IPS DF 6.9 (cell line): ENCODE results near the gene VWA8.
"Not testable (repeated sequence)": the region's sequence is repeated elsewhere in the genome, so short reads cannot be mapped to it uniquely, and the experiment has no call there.

Experiments
- DNase-seq: peaks from one replicate; pipeline ENCODE4 v3.0.0-alpha.2; 2013; ENCODE audit warnings: low read depth, low spot score
- H3K27ac ChIP-seq: one replicate; pipeline ENCODE4 v1.5.1; 2013; ENCODE audit warnings: low read length, control low read depth
- H3K27me3 ChIP-seq: 2 replicates; pipeline ENCODE4 v1.6.1; 2013; ENCODE audit warnings: mild to moderate bottlenecking, low read length; ENCODE audit not compliant: control insufficient read depth, insufficient read depth
- H3K36me3 ChIP-seq: 2 replicates; pipeline ENCODE4 v1.6.1; 2013; ENCODE audit warnings: low read length; ENCODE audit not compliant: control insufficient read depth, insufficient read depth
- H3K4me1 ChIP-seq: 2 replicates; pipeline ENCODE4 v1.6.1; 2013; ENCODE audit warnings: low read length; ENCODE audit not compliant: control insufficient read depth, insufficient read depth
- H3K4me3 ChIP-seq: 2 replicates; pipeline ENCODE4 v1.5.1; 2013; ENCODE audit warnings: mild to moderate bottlenecking, low read length
- H3K9me3 ChIP-seq: 2 replicates; pipeline ENCODE4 v1.6.1; 2013; ENCODE audit warnings: low read length, inconsistent platforms; ENCODE audit not compliant: control insufficient read depth, insufficient read depth
- WGBS: extraction: QIAGEN DNeasy Blood & Tissue Kit; methylation state at CpG from one replicate; pipeline ENCODE4 v1.1.7; 2013; ENCODE audit warnings: mixed read lengths, missing lambda C conversion rate; ENCODE audit not compliant: insufficient read length, insufficient coverage; 5-methylcytosine and 5-hydroxymethylcytosine counted together

VWA8 gene

GRCh38 chr13:41550276-41550675 lies 410.6 kb downstream of the VWA8 start:
- no peaks in the 10 kb centered on the region for H3K27me3 ChIP-seq
- H3K9me3 ChIP-seq, result no peaks in the 10 kb centered on the region
- no peak for DNase-seq
- no CpG with 5 or more reads among the region's 8 CpGs for WGBS
- H3K4me3 ChIP-seq, result no peak overlapping the region
- no peaks in the 10 kb centered on the region for H3K4me1 ChIP-seq
- H3K36me3 ChIP-seq, result no peaks in the 10 kb centered on the region
- no peak overlapping the region for H3K27ac ChIP-seq

GRCh38 chr13:41549491-41549890 lies 411.4 kb downstream of the VWA8 start:
- no peak overlapping the region for H3K4me3 ChIP-seq
- no peaks in the 10 kb centered on the region for H3K4me1 ChIP-seq
- no peaks in the 10 kb centered on the region for H3K9me3 ChIP-seq
- no peak for DNase-seq
- H3K27me3 ChIP-seq, result no peaks in the 10 kb centered on the region
- WGBS, result no CpG with 5 or more reads among the region's 10 CpGs
- H3K27ac ChIP-seq, result no peak overlapping the region
- no peaks in the 10 kb centered on the region for H3K36me3 ChIP-seq

- WGBS, result no CpG with 5 or more reads among the region's 6 CpGs
- H3K4me3 ChIP-seq, result no peak overlapping the region
- H3K36me3 ChIP-seq, result no peaks in the 10 kb centered on the region
- 0 out of 2 replicates have a peak, but pooled peaks cover 1% of the 10 kb centered on the region for H3K4me1 ChIP-seq
- no peaks in the 10 kb centered on the region for H3K27me3 ChIP-seq
- no peak overlapping the region for H3K27ac ChIP-seq
- DNase-seq, result no peak
- H3K9me3 ChIP-seq, result no peaks in the 10 kb centered on the region
Measured at GRCh38 chr13:41548910-41549309, 412.0 kb downstream of the VWA8 start.

- DNase-seq, result no peak
- Histone ChIP-seq H3K27ac (no peak overlapping the region), H3K9me3 (no peaks in the 10 kb centered on the region), H3K36me3 (no peaks in the 10 kb centered on the region), H3K4me3 (no peak overlapping the region), H3K27me3 (no peaks in the 10 kb centered on the region), H3K4me1 (0 out of 2 replicates have a peak, but pooled peaks cover 1% of the 10 kb centered on the region)
- WGBS, result no CpG with 5 or more reads among the region's 6 CpGs
Measured at GRCh38 chr13:41548031-41548430, 412.9 kb downstream of the VWA8 start.

- DNase-seq, result no peak
- H3K36me3 ChIP-seq, result no peaks in the 10 kb centered on the region
- no peaks in the 10 kb centered on the region for H3K9me3 ChIP-seq
- H3K27ac ChIP-seq, result no peak overlapping the region
- 0 out of 2 replicates have a peak, but pooled peaks cover 1% of the 10 kb centered on the region for H3K4me1 ChIP-seq
- WGBS, result no CpG with 5 or more reads among the region's 17 CpGs
- no peaks in the 10 kb centered on the region for H3K27me3 ChIP-seq
- no peak overlapping the region for H3K4me3 ChIP-seq
Measured at GRCh38 chr13:41547251-41548000, 413.5 kb downstream of the VWA8 start.

GRCh38 chr13:41546372-41547190 lies 414.3 kb downstream of the VWA8 start:
- H3K36me3 ChIP-seq, result no peaks in the 10 kb centered on the region
- H3K27ac ChIP-seq, result no peak overlapping the region
- no peak overlapping the region for H3K4me3 ChIP-seq
- DNase-seq, result no peak
- 0 out of 2 replicates have a peak, but pooled peaks cover 1% of the 10 kb centered on the region for H3K4me1 ChIP-seq
- no peaks in the 10 kb centered on the region for H3K9me3 ChIP-seq
- H3K27me3 ChIP-seq, result no peaks in the 10 kb centered on the region
- WGBS, result no CpG with 5 or more reads among the region's 14 CpGs

- H3K4me3 ChIP-seq, result no peak overlapping the region
- WGBS, result no CpG with 5 or more reads among the region's 3 CpGs
- no peaks in the 10 kb centered on the region for H3K36me3 ChIP-seq
- no peaks in the 10 kb centered on the region for H3K9me3 ChIP-seq
- DNase-seq, result no peak
- H3K27ac ChIP-seq, result no peak overlapping the region
- H3K27me3 ChIP-seq, result no peaks in the 10 kb centered on the region
- 0 out of 2 replicates have a peak, but pooled peaks cover 1% of the 10 kb centered on the region for H3K4me1 ChIP-seq
Measured at GRCh38 chr13:41545432-41545707, 415.5 kb downstream of the VWA8 start.

GRCh38 chr13:41543664-41544300 lies 417.1 kb downstream of the VWA8 start:
- Histone ChIP-seq H3K4me3 (no peak overlapping the region), H3K4me1 (0 out of 2 replicates have a peak, but pooled peaks cover 1% of the 10 kb centered on the region), H3K36me3 (no peaks in the 10 kb centered on the region), H3K9me3 (no peaks in the 10 kb centered on the region), H3K27me3 (no peaks in the 10 kb centered on the region), H3K27ac (no peak overlapping the region)
- no peak for DNase-seq
- whole genome bisulfite sequencing, result no CpG with 5 or more reads among the region's 7 CpGs

GRCh38 chr13:41542799-41543198 lies 418.1 kb downstream of the VWA8 start:
- no CpG with 5 or more reads among the region's 3 CpGs for WGBS
- not testable (repeated sequence) for H3K9me3 ChIP-seq, H3K27ac ChIP-seq, DNase-seq, H3K27me3 ChIP-seq, H3K36me3 ChIP-seq, H3K4me1 ChIP-seq, H3K4me3 ChIP-seq

- DNase-seq, result no peak
- no peaks in the 10 kb centered on the region for H3K27me3 ChIP-seq
- no peaks in the 10 kb centered on the region for H3K36me3 ChIP-seq
- no peak overlapping the region for H3K4me3 ChIP-seq
- no peaks in the 10 kb centered on the region for H3K9me3 ChIP-seq
- no CpG with 5 or more reads among the region's 10 CpGs for WGBS
- H3K27ac ChIP-seq, result no peak overlapping the region
- 0 out of 2 replicates have a peak, but pooled peaks cover 1% of the 10 kb centered on the region for H3K4me1 ChIP-seq
Measured at GRCh38 chr13:41542281-41542680, 418.6 kb downstream of the VWA8 start.
